GM11168 (cell line): Measurements from ENCODE around the gene OR6C76.
"Not testable (repeated sequence)": the region's sequence is repeated elsewhere in the genome, so short reads cannot be mapped to it uniquely, and the experiment has no call there.

Experiments
- in situ Hi-C: fragments of 300-500 bp; cut with MboI; formaldehyde crosslinking; loops from one replicate; pipeline ENCODE4 v1.12.0; 2022; ENCODE audit warnings: low sequenced_read_pairs; ENCODE audit not compliant: unreplicated experiment

Gene OR6C76

GRCh38 chr12:55464926-55465325, 38.9 kb downstream of the OR6C76 start:
- in situ Hi-C loops = not testable (repeated sequence)

- in situ Hi-C loops = no loop called here
These were observed 41.8 kb downstream of the OR6C76 start for GRCh38 chr12:55467836-55468235.

GRCh38 chr12:55469291-55469690, 43.2 kb downstream of the OR6C76 start:
- in situ Hi-C loops = no loop called here

GRCh38 chr12:55470088-55470829, 44.2 kb downstream of the OR6C76 start, which contains the start of gene OR6C70:
Gene OR6C70, minus strand, starts transcription at chr12:55470138. Its CDS starts 0 bp downstream, at chr12:55470138.
- in situ Hi-C loops = no loop called here

- in situ Hi-C loops = no loop called here
These were observed 46.2 kb downstream of the OR6C76 start for GRCh38 chr12:55472264-55472663.
